ENCODE data around the gene AREG. TPM values are rescaled to one million over a fixed set of nuclear protein-coding genes. Genes with fewer than 3 reads are reported as not detected.

The AREG gene, protein sequence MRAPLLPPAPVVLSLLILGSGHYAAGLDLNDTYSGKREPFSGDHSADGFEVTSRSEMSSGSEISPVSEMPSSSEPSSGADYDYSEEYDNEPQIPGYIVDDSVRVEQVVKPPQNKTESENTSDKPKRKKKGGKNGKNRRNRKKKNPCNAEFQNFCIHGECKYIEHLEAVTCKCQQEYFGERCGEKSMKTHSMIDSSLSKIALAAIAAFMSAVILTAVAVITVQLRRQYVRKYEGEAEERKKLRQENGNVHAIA
- total RNA-seq (2021; ENCODE audit: unreplicated experiment) (0.54 TPM), Bru-seq, nascent RNA (percentile 33 among the genes with signal in this experiment), BruChase-seq, experiment 1, labeled RNA remaining after a 2-hour chase (percentile 29 among the genes with signal in this experiment), BruChase-seq, experiment 2, labeled RNA remaining after a 6-hour chase (percentile 34 among the genes with signal in this experiment)
- 0.18 TPM for polyA plus RNA-seq (2012; ENCODE audit: insufficient read length)
- long read RNA-seq = 0 reads

DNA sequence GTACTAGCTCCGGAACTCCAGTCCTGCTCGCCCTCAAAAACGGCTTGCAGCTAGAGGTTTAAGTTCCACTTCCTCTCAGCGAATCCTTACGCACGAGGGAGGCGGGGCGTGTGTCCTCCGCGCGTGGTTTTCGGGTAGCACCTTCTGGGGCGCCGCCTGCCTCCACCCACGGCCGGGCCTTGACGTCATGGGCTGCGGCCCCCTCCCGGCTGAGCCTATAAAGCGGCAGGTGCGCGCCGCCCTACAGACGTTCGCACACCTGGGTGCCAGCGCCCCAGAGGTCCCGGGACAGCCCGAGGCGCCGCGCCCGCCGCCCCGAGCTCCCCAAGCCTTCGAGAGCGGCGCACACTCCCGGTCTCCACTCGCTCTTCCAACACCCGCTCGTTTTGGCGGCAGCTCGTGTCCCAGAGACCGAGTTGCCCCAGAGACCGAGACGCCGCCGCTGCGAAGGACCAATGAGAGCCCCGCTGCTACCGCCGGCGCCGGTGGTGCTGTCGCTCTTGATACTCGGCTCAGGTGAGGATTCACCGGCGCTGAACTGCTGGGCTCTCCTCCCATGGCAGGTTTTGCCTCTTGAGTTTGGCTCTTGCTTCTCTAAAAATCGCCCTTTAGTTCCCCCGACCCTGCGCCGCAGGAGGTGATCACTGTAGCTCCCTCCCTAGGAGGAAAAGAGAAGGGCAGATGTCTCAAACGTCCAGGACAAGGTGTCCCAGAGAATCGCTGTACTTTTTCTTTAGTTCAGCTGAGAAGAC is at the start of gene AREG:
Gene AREG, plus strand, starts transcription at position 246 of the 752 bp plus-strand sequence. Its CDS starts 210 bp downstream, at position 456.
- H3K27me3 ChIP-seq (ENCODE audit: control insufficient read depth, insufficient read depth, low read length) = no peaks in the 10 kb centered on the region; the same call in 1 of the 2 replicates
- H3K36me3 ChIP-seq (ENCODE audit: control insufficient read depth, insufficient read depth, low read length) = peaks cover 3% of the 10 kb centered on the region; the same call in 1 of the 2 replicates
- H3K4me1 ChIP-seq (ENCODE audit: control insufficient read depth, insufficient read depth, low read length) = no peaks in the 10 kb centered on the region
- peak within 1 kb of the TSS; percentile 50 to 74 for H3K4me3 ChIP-seq (ENCODE audit: low read depth in 2 of 2, low read length in 2 of 2)
- in situ Hi-C loops (cut with HindIII; ENCODE audit: low pct_unique_long_range_greater_than_20kb, low sequenced_read_pairs) = no loop called here
- ChIA-PET CTCF (interaction anchor here (0.5 kb wide), 1 partner anchor 72 kb away, joined by 3 read pairs; no protein-coding TSS in a partner anchor), POLR2A (no interaction called here)
- intact Hi-C loops (cut with micrococcal nuclease; ENCODE audit: unreplicated experiment) = no loop called here
- no TSS peak for BruUV-seq (replicated peaks)
- no peaks in the 10 kb centered on the region for H3K9me3 ChIP-seq (ENCODE audit: control insufficient read depth, insufficient read depth, low read depth, low read length)
- H3K27ac ChIP-seq (ENCODE audit: low read length) = no peak within 1 kb of the TSS
- ATAC-seq = peak; percentile 86
- TF ChIP-seq, protein P1, sequence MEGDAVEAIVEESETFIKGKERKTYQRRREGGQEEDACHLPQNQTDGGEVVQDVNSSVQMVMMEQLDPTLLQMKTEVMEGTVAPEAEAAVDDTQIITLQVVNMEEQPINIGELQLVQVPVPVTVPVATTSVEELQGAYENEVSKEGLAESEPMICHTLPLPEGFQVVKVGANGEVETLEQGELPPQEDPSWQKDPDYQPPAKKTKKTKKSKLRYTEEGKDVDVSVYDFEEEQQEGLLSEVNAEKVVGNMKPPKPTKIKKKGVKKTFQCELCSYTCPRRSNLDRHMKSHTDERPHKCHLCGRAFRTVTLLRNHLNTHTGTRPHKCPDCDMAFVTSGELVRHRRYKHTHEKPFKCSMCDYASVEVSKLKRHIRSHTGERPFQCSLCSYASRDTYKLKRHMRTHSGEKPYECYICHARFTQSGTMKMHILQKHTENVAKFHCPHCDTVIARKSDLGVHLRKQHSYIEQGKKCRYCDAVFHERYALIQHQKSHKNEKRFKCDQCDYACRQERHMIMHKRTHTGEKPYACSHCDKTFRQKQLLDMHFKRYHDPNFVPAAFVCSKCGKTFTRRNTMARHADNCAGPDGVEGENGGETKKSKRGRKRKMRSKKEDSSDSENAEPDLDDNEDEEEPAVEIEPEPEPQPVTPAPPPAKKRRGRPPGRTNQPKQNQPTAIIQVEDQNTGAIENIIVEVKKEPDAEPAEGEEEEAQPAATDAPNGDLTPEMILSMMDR (IDR thresholded peaks at IDR 0.05) = peak; percentile 71
- TF ChIP-seq, protein P2, sequence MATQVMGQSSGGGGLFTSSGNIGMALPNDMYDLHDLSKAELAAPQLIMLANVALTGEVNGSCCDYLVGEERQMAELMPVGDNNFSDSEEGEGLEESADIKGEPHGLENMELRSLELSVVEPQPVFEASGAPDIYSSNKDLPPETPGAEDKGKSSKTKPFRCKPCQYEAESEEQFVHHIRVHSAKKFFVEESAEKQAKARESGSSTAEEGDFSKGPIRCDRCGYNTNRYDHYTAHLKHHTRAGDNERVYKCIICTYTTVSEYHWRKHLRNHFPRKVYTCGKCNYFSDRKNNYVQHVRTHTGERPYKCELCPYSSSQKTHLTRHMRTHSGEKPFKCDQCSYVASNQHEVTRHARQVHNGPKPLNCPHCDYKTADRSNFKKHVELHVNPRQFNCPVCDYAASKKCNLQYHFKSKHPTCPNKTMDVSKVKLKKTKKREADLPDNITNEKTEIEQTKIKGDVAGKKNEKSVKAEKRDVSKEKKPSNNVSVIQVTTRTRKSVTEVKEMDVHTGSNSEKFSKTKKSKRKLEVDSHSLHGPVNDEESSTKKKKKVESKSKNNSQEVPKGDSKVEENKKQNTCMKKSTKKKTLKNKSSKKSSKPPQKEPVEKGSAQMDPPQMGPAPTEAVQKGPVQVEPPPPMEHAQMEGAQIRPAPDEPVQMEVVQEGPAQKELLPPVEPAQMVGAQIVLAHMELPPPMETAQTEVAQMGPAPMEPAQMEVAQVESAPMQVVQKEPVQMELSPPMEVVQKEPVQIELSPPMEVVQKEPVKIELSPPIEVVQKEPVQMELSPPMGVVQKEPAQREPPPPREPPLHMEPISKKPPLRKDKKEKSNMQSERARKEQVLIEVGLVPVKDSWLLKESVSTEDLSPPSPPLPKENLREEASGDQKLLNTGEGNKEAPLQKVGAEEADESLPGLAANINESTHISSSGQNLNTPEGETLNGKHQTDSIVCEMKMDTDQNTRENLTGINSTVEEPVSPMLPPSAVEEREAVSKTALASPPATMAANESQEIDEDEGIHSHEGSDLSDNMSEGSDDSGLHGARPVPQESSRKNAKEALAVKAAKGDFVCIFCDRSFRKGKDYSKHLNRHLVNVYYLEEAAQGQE (IDR thresholded peaks at IDR 0.05; ENCODE audit: insufficient read depth in 1 of 2, low read depth in 2 of 2, low read length in 1 of 2) = no peak
- TF ChIP-seq POLR2AphosphoS5 (IDR thresholded peaks at IDR 0.05; ENCODE audit: low read depth, low read length) = no peak
- no peak for TF ChIP-seq SIN3A (IDR thresholded peaks at IDR 0.05; ENCODE audit: borderline replicate concordance, insufficient read depth, low read depth, low read length)
- TF ChIP-seq TCF7L2 (IDR thresholded peaks at IDR 0.05; ENCODE audit: low read depth, low read length) = no peak
- no peak for DNase-seq (ENCODE audit: low read depth, low spot score)

DNA sequence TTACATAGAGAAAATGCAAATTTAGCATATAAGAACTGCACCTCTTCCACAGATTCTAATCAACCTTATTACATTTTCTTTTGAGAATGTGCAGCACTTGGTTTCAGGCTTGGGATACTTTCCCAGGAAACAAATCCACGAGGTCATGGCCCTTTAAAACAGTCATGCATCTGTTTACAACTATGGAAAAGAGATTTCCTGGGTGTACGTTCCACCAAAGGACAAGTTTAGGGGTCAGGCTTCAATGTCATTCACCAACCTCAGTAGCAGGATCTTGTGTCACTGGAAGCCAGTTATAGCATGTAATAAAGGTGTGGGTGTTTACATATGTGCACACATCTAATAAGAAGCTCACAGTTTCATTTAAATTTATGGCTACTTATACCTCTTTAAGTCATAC is 49.3 kb upstream of the AREG start:
- intact Hi-C loops (cut with micrococcal nuclease; ENCODE audit: unreplicated experiment) (no loop called here), in situ Hi-C loops (cut with HindIII; ENCODE audit: low pct_unique_long_range_greater_than_20kb, low sequenced_read_pairs) (no loop called here)
- Histone ChIP-seq H3K27ac (ENCODE audit: low read length) (no peak overlapping the region), H3K9me3 (ENCODE audit: control insufficient read depth, insufficient read depth, low read depth, low read length) (no peaks in the 10 kb centered on the region), H3K4me1 (ENCODE audit: control insufficient read depth, insufficient read depth, low read length) (no peaks in the 10 kb centered on the region), H3K27me3 (ENCODE audit: control insufficient read depth, insufficient read depth, low read length) (no peaks in the 10 kb centered on the region), H3K36me3 (ENCODE audit: control insufficient read depth, insufficient read depth, low read length) (no peaks in the 10 kb centered on the region), H3K4me3 (ENCODE audit: low read depth in 2 of 2, low read length in 2 of 2) (no peak overlapping the region)
- BruUV-seq (replicated peaks) = no TSS peak
- no peak for ATAC-seq
- TF ChIP-seq SIN3A (IDR thresholded peaks at IDR 0.05; ENCODE audit: borderline replicate concordance, insufficient read depth, low read depth, low read length) = no peak
- TF ChIP-seq TCF7L2 (IDR thresholded peaks at IDR 0.05; ENCODE audit: low read depth, low read length) = no peak
- TF ChIP-seq POLR2AphosphoS5 (IDR thresholded peaks at IDR 0.05; ENCODE audit: low read depth, low read length) = no peak
- TF ChIP-seq, protein P2 (IDR thresholded peaks at IDR 0.05; ENCODE audit: insufficient read depth in 1 of 2, low read depth in 2 of 2, low read length in 1 of 2) = no peak
- ChIA-PET POLR2A (no interaction called here), CTCF (no interaction called here)
- no peak for DNase-seq (ENCODE audit: low read depth, low spot score)

Measured in Panc1 (cell line).